T-helper 1 cell treated with Interleukin-12 subunit alpha and Interleukin-12 subunit beta and Interleukin-4 antibody, amounts not matched to agents 30 ng/mL and 1 ng/mL, for 36 hours (primary cell): ENCODE results near the gene ALKBH3. TPM values are rescaled to one million over a fixed set of nuclear protein-coding genes. Genes with fewer than 3 reads are reported as not detected.

Source experiments
- intact Hi-C: fragments of 100-400 bp; cut with micrococcal nuclease; formaldehyde crosslinking; loops from one replicate; pipeline ENCODE4 v1.15.1; 2024
- total RNA-seq: library from RNA; stranded (reverse); gene quantifications from 2 replicates; pipeline ENCODE4 v1.2.3, GENCODE V29; 2022

The ALKBH3 gene
- total RNA-seq, 1 donor from 2014 or later, result 27.9 TPM

- intact Hi-C loops, result no loop called here
Measured at GRCh38 chr11:43892851-43893250, 12.2 kb downstream of the ALKBH3 start.

GRCh38 chr11:43894546-43894945 is 13.9 kb downstream of the ALKBH3 start:
- intact Hi-C loops, result no loop called here

GRCh38 chr11:43895601-43896000 is 15.0 kb downstream of the ALKBH3 start:
- intact Hi-C loops, result no loop called here

- intact Hi-C loops, result no loop called here
Measured at GRCh38 chr11:43898574-43898973, 17.9 kb downstream of the ALKBH3 start.

GRCh38 chr11:43899094-43899493 is 18.5 kb downstream of the ALKBH3 start:
- intact Hi-C loops, result no loop called here

GRCh38 chr11:43901551-43901950 is 20.9 kb downstream of the ALKBH3 start:
- intact Hi-C loops, result no loop called here

GRCh38 chr11:43903078-43903477 is 22.4 kb downstream of the ALKBH3 start:
- intact Hi-C loops, result no loop called here

- intact Hi-C loops, result no loop called here
Measured at GRCh38 chr11:43903969-43904368, 23.3 kb downstream of the ALKBH3 start.

- intact Hi-C loops, result no loop called here
Measured at GRCh38 chr11:43904742-43905535, 24.3 kb downstream of the ALKBH3 start.

- intact Hi-C loops, result no loop called here
Measured at GRCh38 chr11:43905813-43906241, 25.2 kb downstream of the ALKBH3 start.

- intact Hi-C loops, result no loop called here
Measured at GRCh38 chr11:43907028-43907975, 26.7 kb downstream of the ALKBH3 start.

GRCh38 chr11:43908191-43908590 is 27.6 kb downstream of the ALKBH3 start:
- intact Hi-C loops, result no loop called here

GRCh38 chr11:43908683-43909082 is 28.1 kb downstream of the ALKBH3 start:
- intact Hi-C loops, result no loop called here

- intact Hi-C loops, result no loop called here
Measured at GRCh38 chr11:43913829-43914380, 33.3 kb downstream of the ALKBH3 start.

- intact Hi-C loops, result no loop called here
Measured at GRCh38 chr11:43914466-43914865, 33.8 kb downstream of the ALKBH3 start.

GRCh38 chr11:43916621-43917020 is 36.0 kb downstream of the ALKBH3 start:
- intact Hi-C loops, result no loop called here

- intact Hi-C loops, result no loop called here
Measured at GRCh38 chr11:43917851-43918250, 37.2 kb downstream of the ALKBH3 start.

- intact Hi-C loops, result no loop called here
Measured at GRCh38 chr11:43918662-43919061, 38.0 kb downstream of the ALKBH3 start.

- intact Hi-C loops, result no loop called here
Measured at GRCh38 chr11:43919852-43920597, 39.4 kb downstream of the ALKBH3 start.

- intact Hi-C loops, result no loop called here
Measured at GRCh38 chr11:43920598-43921419, 40.2 kb downstream of the ALKBH3 start.
